ENCODE measurements around the gene CRYBG1. TPM values are rescaled to one million over a fixed set of nuclear protein-coding genes. Genes with fewer than 3 reads are reported as not detected.

The CRYBG1 gene
- total and polyA plus RNA-seq, 10 of the 15 experiments (the other 5 are each of a cell fraction or from before 2014, with no cell fraction given): 6.5 to 57.0 (median 25.2) TPM

DNA sequence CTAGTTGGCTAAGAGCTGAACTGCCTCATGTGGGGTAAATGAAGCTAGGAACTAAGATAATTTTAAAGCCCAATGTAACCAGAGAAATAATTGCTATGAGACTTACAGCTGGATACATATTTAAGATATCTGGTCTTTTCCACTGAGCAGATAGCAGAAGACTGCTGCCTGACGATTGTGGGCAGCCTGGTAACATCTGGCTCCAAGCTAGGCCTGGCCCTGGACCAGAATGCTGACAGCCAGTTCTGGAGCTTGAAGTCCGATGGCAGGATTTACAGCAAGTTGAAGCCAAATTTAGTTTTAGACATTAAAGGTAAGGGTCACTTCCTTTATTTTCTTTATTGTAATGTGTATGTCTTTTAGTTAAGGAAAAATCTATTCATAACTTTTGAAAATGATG lies 203.1 kb downstream of the CRYBG1 start:
- ChIA-PET CTCF (interaction anchor here (0.9 to 16.5 kb wide), 13 partner anchors 8 to 434 kb away, joined by 3 to 403 read pairs (median 3); partner anchors contain the start of gene CRYBG1), POLR2A (no interaction called here), RAD21 (ENCODE audit: unreplicated experiment) (interaction anchor here (0.7 to 2.2 kb wide), 4 partner anchors 29 to 124 kb away, joined by 3 to 8 read pairs (median 4); no protein-coding TSS in a partner anchor), SMC1A (ENCODE audit: uncharacterized antibody, unreplicated experiment) (interaction anchor here (0.8 to 5.1 kb wide), 12 partner anchors 8 to 420 kb away, joined by 3 to 86 read pairs (median 4); no protein-coding TSS in a partner anchor)
- Histone ChIP-seq H3K4me3 (no peak overlapping the region), H3K36me3 (ENCODE audit: control insufficient read depth in 2 of 2, insufficient read depth in 2 of 2, low read length in 1 of 2) (peaks cover 0 to 31% of the 10 kb centered on the region in 2 experiments), H2AFZ (ENCODE audit: control insufficient read depth, low read depth, low read length) (no peak overlapping the region), H3K27ac (ENCODE audit: control insufficient read depth, insufficient read depth) (no peak overlapping the region), H3K4me2 (ENCODE audit: control insufficient read depth, insufficient read depth) (no peak overlapping the region), H3K27me3 (replicated peaks in 1 of 2; ENCODE audit: control insufficient read depth in 2 of 2, insufficient read depth in 2 of 2, low read length in 1 of 2) (no peaks in the 10 kb centered on the region), H4K20me1 (ENCODE audit: control insufficient read depth, insufficient read depth) (no peaks in the 10 kb centered on the region), H3K4me1 (ENCODE audit: control insufficient read depth, insufficient read depth, low read length) (no peaks in the 10 kb centered on the region), H3K79me2 (ENCODE audit: control insufficient read depth, insufficient read depth, low read length) (no peaks in the 10 kb centered on the region), H3K9ac (ENCODE audit: control insufficient read depth, insufficient read depth, low read length) (no peak overlapping the region), H3K9me3 (replicated peaks; ENCODE audit: control insufficient read depth, insufficient read depth, low read length) (no peaks in the 10 kb centered on the region)
- TF ChIP-seq CBX3 (IDR thresholded peaks at IDR 0.05; ENCODE audit: borderline replicate concordance, low read depth) (no peak), NR2C1 (IDR thresholded peaks at IDR 0.05) (no peak), GATAD2B (conservative IDR thresholded peaks at IDR 0.05; ENCODE audit: low read depth) (no peak), ASH2L (IDR thresholded peaks at IDR 0.05; ENCODE audit: borderline replicate concordance, low read depth) (no peak), RAD21 (IDR thresholded peaks at IDR 0.05; ENCODE audit: insufficient read depth, low read depth, low read length) (no peak), EZH2 (IDR thresholded peaks at IDR 0.05; ENCODE audit: borderline replicate concordance, control insufficient read depth, low read depth, low read length) (no peak), WRNIP1 (IDR thresholded peaks at IDR 0.05; ENCODE audit: borderline replicate concordance, low read depth, low read length) (no peak), SRF (IDR thresholded peaks at IDR 0.05; ENCODE audit: low read depth in 2 of 2, low read length in 2 of 2) (no peak)
- TF ChIP-seq, protein P1, sequence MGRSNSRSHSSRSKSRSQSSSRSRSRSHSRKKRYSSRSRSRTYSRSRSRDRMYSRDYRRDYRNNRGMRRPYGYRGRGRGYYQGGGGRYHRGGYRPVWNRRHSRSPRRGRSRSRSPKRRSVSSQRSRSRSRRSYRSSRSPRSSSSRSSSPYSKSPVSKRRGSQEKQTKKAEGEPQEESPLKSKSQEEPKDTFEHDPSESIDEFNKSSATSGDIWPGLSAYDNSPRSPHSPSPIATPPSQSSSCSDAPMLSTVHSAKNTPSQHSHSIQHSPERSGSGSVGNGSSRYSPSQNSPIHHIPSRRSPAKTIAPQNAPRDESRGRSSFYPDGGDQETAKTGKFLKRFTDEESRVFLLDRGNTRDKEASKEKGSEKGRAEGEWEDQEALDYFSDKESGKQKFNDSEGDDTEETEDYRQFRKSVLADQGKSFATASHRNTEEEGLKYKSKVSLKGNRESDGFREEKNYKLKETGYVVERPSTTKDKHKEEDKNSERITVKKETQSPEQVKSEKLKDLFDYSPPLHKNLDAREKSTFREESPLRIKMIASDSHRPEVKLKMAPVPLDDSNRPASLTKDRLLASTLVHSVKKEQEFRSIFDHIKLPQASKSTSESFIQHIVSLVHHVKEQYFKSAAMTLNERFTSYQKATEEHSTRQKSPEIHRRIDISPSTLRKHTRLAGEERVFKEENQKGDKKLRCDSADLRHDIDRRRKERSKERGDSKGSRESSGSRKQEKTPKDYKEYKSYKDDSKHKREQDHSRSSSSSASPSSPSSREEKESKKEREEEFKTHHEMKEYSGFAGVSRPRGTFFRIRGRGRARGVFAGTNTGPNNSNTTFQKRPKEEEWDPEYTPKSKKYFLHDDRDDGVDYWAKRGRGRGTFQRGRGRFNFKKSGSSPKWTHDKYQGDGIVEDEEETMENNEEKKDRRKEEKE (IDR thresholded peaks at IDR 0.05): no peak
- TF ChIP-seq, protein P2, sequence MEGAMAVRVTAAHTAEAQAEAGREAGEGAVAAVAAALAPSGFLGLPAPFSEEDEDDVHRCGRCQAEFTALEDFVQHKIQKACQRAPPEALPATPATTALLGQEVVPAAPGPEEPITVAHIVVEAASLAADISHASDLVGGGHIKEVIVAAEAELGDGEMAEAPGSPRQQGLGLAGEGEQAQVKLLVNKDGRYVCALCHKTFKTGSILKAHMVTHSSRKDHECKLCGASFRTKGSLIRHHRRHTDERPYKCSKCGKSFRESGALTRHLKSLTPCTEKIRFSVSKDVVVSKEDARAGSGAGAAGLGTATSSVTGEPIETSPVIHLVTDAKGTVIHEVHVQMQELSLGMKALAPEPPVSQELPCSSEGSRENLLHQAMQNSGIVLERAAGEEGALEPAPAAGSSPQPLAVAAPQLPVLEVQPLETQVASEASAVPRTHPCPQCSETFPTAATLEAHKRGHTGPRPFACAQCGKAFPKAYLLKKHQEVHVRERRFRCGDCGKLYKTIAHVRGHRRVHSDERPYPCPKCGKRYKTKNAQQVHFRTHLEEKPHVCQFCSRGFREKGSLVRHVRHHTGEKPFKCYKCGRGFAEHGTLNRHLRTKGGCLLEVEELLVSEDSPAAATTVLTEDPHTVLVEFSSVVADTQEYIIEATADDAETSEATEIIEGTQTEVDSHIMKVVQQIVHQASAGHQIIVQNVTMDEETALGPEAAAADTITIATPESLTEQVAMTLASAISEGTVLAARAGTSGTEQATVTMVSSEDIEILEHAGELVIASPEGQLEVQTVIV (IDR thresholded peaks at IDR 0.05; ENCODE audit: borderline replicate concordance, partially characterized antibody): no peak
- TF ChIP-seq, protein P3, sequence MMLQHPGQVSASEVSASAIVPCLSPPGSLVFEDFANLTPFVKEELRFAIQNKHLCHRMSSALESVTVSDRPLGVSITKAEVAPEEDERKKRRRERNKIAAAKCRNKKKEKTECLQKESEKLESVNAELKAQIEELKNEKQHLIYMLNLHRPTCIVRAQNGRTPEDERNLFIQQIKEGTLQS (IDR thresholded peaks at IDR 0.05; ENCODE audit: borderline replicate concordance, extremely low read depth, low read depth, low read length): no peak
- TF ChIP-seq, protein P4, sequence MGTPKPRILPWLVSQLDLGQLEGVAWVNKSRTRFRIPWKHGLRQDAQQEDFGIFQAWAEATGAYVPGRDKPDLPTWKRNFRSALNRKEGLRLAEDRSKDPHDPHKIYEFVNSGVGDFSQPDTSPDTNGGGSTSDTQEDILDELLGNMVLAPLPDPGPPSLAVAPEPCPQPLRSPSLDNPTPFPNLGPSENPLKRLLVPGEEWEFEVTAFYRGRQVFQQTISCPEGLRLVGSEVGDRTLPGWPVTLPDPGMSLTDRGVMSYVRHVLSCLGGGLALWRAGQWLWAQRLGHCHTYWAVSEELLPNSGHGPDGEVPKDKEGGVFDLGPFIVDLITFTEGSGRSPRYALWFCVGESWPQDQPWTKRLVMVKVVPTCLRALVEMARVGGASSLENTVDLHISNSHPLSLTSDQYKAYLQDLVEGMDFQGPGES (IDR thresholded peaks at IDR 0.05): no peak
- FAIRE-seq (no peak), ATAC-seq (no peak), DNase-seq (ENCODE audit: low read depth, low spot score) (no peak)
- intact Hi-C loops (cut with micrococcal nuclease; ENCODE audit: unreplicated experiment): no loop called here
- in situ Hi-C loops (cut with MboI): no loop called here
- WGBS (ENCODE audit: insufficient coverage, insufficient replicate concordance, low lambda C conversion rate, missing lambda C conversion rate): 98% methylated on average over 2 of the region's 2 CpGs
- no TSS peak for BruUV-seq (replicated peaks)
